BLaER1 treated with 17β-estradiol and CSF1 and Interleukin-3, amounts not matched to agents 10 nM and 100 nM (cell line): ENCODE results near the gene ARF3.
A peak's percentile ranks its signal among the peaks of the same experiment; 100 is the strongest.

ENCODE experiments used
- H3K27ac ChIP-seq, 11 experiments: shearing (Covaris generic); formaldehyde crosslinking; 2 replicates each; pipeline ENCODE4 v1.8.1; 2022
- H3K27me3 ChIP-seq, 11 experiments: shearing (Covaris generic); formaldehyde crosslinking; 2 replicates each; pipeline ENCODE4 v1.8.1; 2022
- H3K36me3 ChIP-seq, 11 experiments: shearing (Covaris generic); formaldehyde crosslinking; 2 replicates each; pipeline ENCODE4 v1.8.1; 2022
- H3K4me1 ChIP-seq, 10 experiments: shearing (Covaris generic); formaldehyde crosslinking; 2 replicates each; pipeline ENCODE4 v1.8.1; 2022
- H3K4me2 ChIP-seq, 11 experiments: shearing (Covaris generic); formaldehyde crosslinking; 2 replicates each; pipeline ENCODE4 v1.8.1; 2022
- H3K4me3 ChIP-seq, 10 experiments: shearing (Covaris generic); formaldehyde crosslinking; 2 replicates each; pipeline ENCODE4 v1.8.1; 2022
- H3K9ac ChIP-seq, 11 experiments: shearing (Covaris generic); formaldehyde crosslinking; 2 replicates each; pipeline ENCODE4 v1.8.1; 2022
- H3K9me3 ChIP-seq, 11 experiments: shearing (Covaris generic); formaldehyde crosslinking; replicated peaks in 1 of 11; 2 replicates each; pipeline ENCODE4 v1.8.1; 2022
- H4K20me1 ChIP-seq, 11 experiments: shearing (Covaris generic); formaldehyde crosslinking; 2 replicates each; pipeline ENCODE4 v1.8.1; 2022
- Cebpa-rat ChIP-seq, 11 experiments: shearing (Covaris generic); IDR thresholded peaks; 2 replicates each; pipeline ENCODE4 v1.8.1; 2022

ARF3 gene

DNA sequence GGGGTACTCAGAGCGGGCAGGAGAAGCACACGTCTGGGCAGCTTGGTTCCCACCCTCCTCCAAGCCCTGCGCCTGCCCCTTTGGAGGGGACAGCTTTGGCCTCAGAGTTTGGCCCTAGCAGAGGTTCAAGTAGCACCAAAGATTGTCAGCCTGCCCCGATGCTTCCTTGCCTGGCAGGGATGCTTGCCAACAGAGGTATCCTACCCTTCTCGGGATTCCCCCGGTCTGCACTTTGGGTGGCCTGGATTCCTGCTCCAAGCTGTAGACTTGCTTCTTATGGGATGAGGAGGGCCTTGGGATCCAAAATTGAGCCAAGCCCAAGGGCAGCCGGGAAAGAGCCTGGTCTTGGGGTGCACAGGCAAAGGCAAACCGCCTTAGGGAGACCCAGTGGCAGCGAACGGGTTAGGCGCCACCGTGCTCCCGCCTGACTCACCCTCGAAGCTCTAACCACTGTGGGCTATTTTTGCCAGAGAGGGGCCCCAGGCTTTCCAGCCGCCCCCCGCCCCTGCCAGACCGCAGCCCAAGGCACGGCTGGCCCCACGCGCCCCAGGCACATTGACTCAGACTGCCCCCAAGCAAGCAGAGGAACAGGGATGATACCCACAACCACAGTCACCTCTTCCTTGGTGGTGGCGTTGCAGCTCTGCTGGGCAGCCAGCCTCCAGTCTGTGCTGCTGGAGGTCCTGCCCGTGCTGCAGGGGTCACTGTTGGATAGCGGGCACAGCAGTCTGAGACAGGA, 15.1 kb upstream of the ARF3 start:
- Histone ChIP-seq H3K9me3 (peaks cover 0 to 9% (median 0%) of the 10 kb centered on the region in 11 experiments; a peak in 5 of 22 replicates), H3K4me3 (peak overlapping the region in 3 of 10 experiments; percentile 2 to 21 (median 18); a peak in 1 of 20 replicates), H3K9ac (no peak overlapping the region), H4K20me1 (peaks cover 0 to 84% (median 40%) of the 10 kb centered on the region in 11 experiments; a peak in 18 of 22 replicates), H3K4me2 (peak overlapping the region; percentile 31 to 89 (median 47)), H3K36me3 (no peaks in the 10 kb centered on the region), H3K27me3 (peaks cover 98 to 100% (median 100%) of the 10 kb centered on the region in 11 experiments), H3K27ac (no peak overlapping the region), H3K4me1 (peaks cover 32 to 52% (median 41%) of the 10 kb centered on the region in 10 experiments)
- no peak for TF ChIP-seq Cebpa-rat (IDR thresholded peaks at IDR 0.05)

DNA sequence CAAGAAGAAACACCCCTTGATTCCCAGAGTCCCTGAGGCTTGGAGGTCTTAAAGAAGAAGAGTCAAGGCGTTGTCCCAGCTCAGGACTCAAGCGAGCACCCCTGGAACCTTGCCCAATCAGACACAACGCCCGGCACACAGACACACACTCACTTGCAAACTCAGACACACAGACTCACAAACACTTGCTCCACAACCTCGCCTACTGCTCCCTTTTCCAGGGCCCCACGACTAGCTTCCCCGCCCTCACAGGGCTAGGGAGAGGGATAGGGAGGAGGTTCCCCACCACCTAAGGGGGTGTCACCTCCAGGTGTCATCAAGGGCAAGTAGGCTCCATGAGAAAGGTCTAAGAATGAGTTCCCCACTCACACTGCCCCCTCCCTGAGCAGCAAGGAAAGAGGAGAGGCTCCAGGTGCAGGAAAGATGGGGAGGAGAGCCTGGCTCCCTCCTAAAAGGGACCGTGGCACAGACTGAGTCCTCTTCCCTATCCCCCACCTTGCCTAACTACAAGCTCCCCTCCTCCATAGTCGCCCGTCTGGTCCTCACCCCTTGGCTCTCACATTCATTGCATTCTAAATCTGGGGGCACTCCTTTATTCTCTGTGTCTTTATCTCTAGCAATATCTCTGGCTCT, 13.5 kb upstream of the ARF3 start:
- peaks cover 83 to 100% (median 97%) of the 10 kb centered on the region in 11 experiments for H3K27me3 ChIP-seq
- peak overlapping the region in 3 of 10 experiments; percentile 25 to 40 (median 39); a peak in 4 of 20 replicates for H3K4me3 ChIP-seq
- TF ChIP-seq Cebpa-rat (IDR thresholded peaks at IDR 0.05) = no peak
- peaks cover 0 to 9% (median 0%) of the 10 kb centered on the region in 11 experiments; a peak in 5 of 22 replicates for H3K9me3 ChIP-seq
- H4K20me1 ChIP-seq = peaks cover 0 to 68% (median 40%) of the 10 kb centered on the region in 11 experiments; a peak in 18 of 22 replicates
- no peaks in the 10 kb centered on the region for H3K36me3 ChIP-seq
- H3K27ac ChIP-seq = no peak overlapping the region
- peaks cover 34 to 64% (median 50%) of the 10 kb centered on the region in 10 experiments for H3K4me1 ChIP-seq
- peak overlapping the region in 1 of 11 experiments; percentile 44; a peak in 1 of 22 replicates for H3K9ac ChIP-seq
- peak overlapping the region; percentile 18 to 89 (median 47); a peak in 18 of 22 replicates for H3K4me2 ChIP-seq

DNA sequence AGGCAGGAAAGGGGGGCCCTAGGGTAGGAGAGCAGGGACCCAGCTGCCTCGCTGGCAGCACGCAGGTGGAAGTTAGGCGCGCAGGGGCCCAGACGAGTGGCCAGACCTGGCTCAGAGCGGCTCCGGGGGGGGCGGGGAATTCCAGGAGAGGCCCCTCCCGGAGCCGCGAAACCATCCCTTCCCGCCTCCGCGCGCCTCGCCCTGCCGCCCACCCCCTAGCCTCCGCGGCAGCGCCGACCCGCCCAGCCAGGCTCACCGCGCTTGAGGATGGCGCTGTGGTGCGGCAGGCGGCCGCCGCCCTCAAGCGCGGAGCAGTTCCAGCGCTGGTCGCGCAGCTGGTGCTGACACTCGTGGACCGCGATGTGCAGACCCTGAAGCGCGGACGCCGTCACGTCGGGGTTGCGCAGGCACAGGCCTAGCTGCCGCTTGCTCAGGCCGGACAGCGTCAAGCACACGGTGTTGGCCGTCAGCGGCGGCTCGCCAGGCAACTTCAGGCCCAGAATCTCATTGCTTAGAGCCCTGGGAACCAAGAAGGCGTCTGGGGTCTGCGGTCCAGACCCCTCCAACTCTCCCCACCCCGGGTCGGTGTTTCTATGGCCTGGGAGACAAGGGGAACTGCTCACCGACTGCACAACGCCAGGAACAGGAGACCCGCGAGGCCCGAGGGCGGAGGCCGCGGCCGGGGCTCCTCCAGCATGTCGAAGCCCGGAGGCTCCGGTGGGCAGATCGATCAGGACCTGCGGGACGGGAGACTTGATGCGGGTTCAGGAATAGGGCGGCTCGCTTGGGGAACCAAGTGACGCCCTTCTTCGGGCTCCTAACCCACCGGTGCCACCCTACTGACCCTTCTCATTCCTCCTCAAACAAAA, 12.8 kb upstream of the ARF3 start:
- Histone ChIP-seq H3K4me3 (peak overlapping the region in 2 of 10 experiments; percentile 11 to 24; a peak in 1 of 20 replicates), H3K4me1 (peaks cover 34 to 70% (median 54%) of the 10 kb centered on the region in 10 experiments), H3K4me2 (peak overlapping the region; percentile 7 to 59 (median 41); a peak in 18 of 22 replicates), H4K20me1 (peaks cover 0 to 64% (median 40%) of the 10 kb centered on the region in 11 experiments; a peak in 18 of 22 replicates), H3K9me3 (peaks cover 0 to 9% (median 0%) of the 10 kb centered on the region in 11 experiments; a peak in 5 of 22 replicates), H3K27ac (no peak overlapping the region), H3K9ac (no peak overlapping the region), H3K36me3 (no peaks in the 10 kb centered on the region), H3K27me3 (peaks cover 75 to 99% (median 89%) of the 10 kb centered on the region in 11 experiments)
- TF ChIP-seq Cebpa-rat (IDR thresholded peaks at IDR 0.05) = no peak

DNA sequence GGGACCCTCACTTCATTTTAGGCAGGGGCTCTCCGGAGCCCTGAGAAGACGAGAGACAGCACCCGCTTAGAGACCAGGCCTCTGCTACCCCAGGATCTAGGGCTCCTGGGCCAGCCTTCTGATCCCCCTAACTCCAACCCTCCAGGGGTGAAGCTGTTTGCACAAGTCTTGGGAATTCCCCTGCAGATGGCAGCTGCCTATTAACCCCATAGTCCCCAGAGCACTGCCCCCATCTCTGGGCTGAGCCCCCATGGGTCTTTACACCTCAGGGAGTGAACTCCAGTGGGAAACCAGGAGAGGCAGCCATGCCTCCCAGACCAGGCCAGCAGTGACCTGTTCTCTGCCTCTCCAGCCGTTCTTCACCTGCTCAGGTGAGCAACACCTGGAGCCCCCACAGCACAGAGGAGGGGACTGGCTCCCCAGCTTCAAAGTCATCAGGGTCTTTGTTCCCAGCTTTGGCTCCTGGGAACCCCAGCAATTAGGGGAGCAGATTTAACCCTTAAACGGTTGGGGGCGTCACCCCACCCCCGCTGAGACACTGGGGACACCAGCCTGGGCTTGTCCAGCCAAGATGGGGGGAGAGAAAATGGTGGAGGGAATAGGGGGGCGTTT, 12.0 kb upstream of the ARF3 start:
- no peak overlapping the region for H3K9ac ChIP-seq
- peaks cover 34 to 75% (median 54%) of the 10 kb centered on the region in 10 experiments for H3K4me1 ChIP-seq
- TF ChIP-seq Cebpa-rat (IDR thresholded peaks at IDR 0.05) = no peak
- no peak overlapping the region for H3K27ac ChIP-seq
- no peaks in the 10 kb centered on the region for H3K36me3 ChIP-seq
- H3K27me3 ChIP-seq = peaks cover 67 to 92% (median 81%) of the 10 kb centered on the region in 11 experiments
- peak overlapping the region in 1 of 10 experiments; percentile 24; a peak in 1 of 20 replicates for H3K4me3 ChIP-seq
- H3K9me3 ChIP-seq = peaks cover 0 to 9% (median 0%) of the 10 kb centered on the region in 11 experiments; a peak in 5 of 22 replicates
- H4K20me1 ChIP-seq = peaks cover 0 to 61% (median 40%) of the 10 kb centered on the region in 11 experiments; a peak in 18 of 22 replicates
- peak overlapping the region; percentile 7 to 59 (median 41); a peak in 19 of 22 replicates for H3K4me2 ChIP-seq

DNA sequence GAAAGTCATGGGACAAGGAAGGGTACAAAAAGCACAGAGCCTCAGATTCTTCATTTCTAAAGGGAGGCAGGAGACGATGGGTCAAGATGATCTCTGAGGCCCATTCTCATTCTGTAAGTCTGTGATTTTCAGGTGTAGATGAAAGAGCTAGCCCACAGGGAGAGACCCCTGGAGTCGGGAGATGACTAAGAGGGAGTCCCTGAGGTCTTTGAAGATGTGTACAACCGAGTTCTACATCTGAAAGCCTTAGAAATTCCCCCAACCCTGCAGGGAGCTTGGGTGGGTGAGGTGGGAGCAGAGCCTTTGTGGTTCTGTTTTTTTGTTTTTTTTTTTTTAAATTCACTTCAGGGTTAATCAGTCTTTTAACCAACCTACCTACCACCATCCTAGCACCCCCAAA, 11.2 kb upstream of the ARF3 start:
- Histone ChIP-seq H3K27ac (no peak overlapping the region), H3K9me3 (peaks cover 0 to 3% (median 0%) of the 10 kb centered on the region in 11 experiments; a peak in 3 of 22 replicates), H3K4me3 (no peak overlapping the region), H3K9ac (no peak overlapping the region), H3K4me2 (no peak overlapping the region), H3K36me3 (no peaks in the 10 kb centered on the region), H3K4me1 (peaks cover 34 to 72% (median 53%) of the 10 kb centered on the region in 10 experiments), H4K20me1 (peaks cover 0 to 53% (median 37%) of the 10 kb centered on the region in 11 experiments; a peak in 18 of 22 replicates), H3K27me3 (peaks cover 59 to 84% (median 73%) of the 10 kb centered on the region in 11 experiments)
- no peak for TF ChIP-seq Cebpa-rat (IDR thresholded peaks at IDR 0.05)

DNA sequence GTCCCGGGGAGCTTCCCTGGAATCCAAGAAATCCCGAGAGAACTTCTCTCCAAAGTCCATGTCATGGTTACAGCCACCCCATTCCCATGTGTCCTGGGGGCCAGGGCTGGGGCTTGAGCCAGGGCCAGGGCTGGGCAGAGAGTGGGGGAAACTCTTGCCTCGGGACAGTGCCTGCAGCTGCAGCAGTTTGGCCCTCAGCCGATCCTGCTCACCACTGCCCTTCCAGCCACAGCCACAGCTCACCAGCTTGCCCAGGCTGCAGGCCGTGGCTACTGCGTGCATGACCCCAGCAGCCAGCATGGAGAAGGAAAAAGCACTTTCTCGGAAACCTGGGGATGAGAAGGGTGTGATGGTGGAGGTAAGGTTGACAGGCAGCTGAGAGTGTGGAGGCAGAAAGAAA, 10.7 kb upstream of the ARF3 start:
- H3K27me3 ChIP-seq = peaks cover 54 to 80% (median 68%) of the 10 kb centered on the region in 11 experiments
- H3K36me3 ChIP-seq = no peaks in the 10 kb centered on the region
- no peak for TF ChIP-seq Cebpa-rat (IDR thresholded peaks at IDR 0.05)
- H3K9me3 ChIP-seq = no peaks in the 10 kb centered on the region
- H3K4me3 ChIP-seq = no peak overlapping the region
- H3K4me1 ChIP-seq = peaks cover 34 to 67% (median 51%) of the 10 kb centered on the region in 10 experiments
- H3K27ac ChIP-seq = no peak overlapping the region
- H3K9ac ChIP-seq = no peak overlapping the region
- H3K4me2 ChIP-seq = no peak overlapping the region
- peaks cover 0 to 48% (median 37%) of the 10 kb centered on the region in 11 experiments; a peak in 18 of 22 replicates for H4K20me1 ChIP-seq

DNA sequence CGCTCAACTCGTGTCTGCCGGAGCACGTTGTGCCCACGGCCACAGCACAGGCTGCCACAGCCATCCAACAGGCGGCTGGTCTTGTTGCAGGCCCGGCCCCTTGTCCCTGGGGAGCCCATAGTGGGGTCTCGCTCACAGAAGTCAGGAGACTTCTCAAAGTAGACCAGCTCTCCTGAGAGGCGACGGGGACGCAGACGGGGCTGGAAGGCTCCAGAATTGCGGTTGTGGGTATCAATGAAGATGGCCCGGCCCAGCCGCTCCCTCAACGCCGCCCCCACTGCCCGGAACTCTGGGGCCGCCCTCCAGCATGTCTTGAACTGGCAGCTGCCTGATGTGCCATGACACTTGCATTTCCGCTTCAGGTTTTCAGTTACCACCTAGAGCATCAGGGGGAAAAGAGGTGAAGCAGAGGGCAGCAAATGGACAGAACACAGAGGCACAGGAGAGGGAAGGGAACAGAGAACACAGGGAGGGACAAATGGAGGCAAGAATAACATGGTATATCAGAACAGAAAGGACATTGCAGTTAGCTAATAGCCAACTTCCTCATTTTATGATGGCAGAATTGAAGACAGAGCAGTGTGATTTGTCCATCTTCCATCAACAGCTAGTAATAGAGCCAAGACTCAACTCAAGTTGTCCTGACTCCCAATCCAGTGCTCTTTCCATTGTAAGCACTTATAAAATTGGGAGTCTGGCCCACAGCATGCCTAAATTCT, 9.0 kb upstream of the ARF3 start:
- Histone ChIP-seq H3K9ac (no peak overlapping the region), H3K4me1 (peaks cover 20 to 56% (median 34%) of the 10 kb centered on the region in 10 experiments), H4K20me1 (peaks cover 0 to 31% (median 22%) of the 10 kb centered on the region in 11 experiments; a peak in 16 of 22 replicates), H3K9me3 (no peaks in the 10 kb centered on the region), H3K27me3 (peaks cover 38 to 63% (median 52%) of the 10 kb centered on the region in 11 experiments), H3K4me2 (peak overlapping the region in 10 of 11 experiments; percentile 5 to 65 (median 36); a peak in 15 of 22 replicates), H3K36me3 (no peaks in the 10 kb centered on the region), H3K4me3 (no peak overlapping the region), H3K27ac (no peak overlapping the region)
- no peak for TF ChIP-seq Cebpa-rat (IDR thresholded peaks at IDR 0.05)
